HG03175 (cell line): ENCODE data around the gene MCF2L.

ENCODE experiments used
- ATAC-seq: cut with Tn5 transposase; IDR thresholded peaks from one replicate; pipeline ENCODE4 v1.9.1; 2021; ENCODE audit warnings: mild to moderate bottlenecking, moderate library complexity; ENCODE audit not compliant: unreplicated experiment

Gene MCF2L

DNA sequence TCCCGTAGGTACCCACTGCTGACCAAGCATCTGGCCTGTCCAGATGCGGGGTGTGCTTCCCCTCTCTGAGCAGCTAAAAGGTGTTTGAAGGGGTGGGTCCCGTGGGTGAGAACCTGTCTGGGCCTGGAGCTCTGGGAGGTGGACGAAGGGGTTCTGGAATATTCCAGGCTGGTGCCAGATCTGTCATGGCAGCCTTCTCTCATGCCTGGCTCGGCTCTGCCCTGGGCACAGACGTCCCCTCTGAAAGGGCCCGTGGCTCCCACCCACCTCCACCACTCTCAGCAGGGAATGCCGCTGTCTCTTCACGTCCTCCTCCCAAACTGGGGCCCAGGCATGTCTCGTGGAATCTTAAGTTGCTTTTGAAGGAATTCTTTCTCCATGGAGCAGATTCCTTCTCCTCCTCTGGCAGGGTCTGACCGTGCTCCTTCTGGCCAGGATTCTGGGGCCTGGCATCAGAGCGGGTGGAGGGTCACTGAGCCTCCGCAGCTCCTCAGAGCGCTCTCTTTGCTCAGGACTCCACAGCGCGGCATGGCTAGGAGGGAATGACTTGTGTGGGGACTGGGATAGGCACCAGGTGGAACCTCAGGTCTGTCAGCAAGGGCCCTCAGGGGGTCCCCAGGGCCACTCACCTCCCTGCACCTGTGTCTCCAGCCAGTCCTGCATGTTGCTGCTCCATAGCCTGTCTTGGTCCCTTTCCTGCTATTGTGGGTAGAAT, 5.9 kb upstream of the MCF2L start:
- no peak for ATAC-seq

DNA sequence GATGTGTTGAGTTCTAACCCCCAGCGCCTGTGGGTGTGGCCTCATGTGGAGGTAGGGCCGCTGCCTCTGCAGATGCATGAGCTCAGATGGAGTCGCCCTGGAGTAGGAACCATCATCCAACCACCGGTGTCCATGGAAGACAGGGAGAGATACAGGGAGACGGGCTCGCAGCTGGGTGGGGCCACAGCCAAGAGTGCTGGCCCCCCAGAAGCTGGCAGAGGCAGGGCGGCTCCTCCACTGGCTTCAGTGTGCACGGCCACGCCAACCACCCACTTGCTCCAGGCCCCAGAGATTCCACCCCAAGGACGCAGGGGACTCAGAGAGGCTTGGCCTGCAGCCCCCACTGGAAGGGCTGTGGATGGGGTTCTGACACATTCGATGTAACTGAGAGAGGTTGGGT, 5.4 kb upstream of the MCF2L start:
- no peak for ATAC-seq

DNA sequence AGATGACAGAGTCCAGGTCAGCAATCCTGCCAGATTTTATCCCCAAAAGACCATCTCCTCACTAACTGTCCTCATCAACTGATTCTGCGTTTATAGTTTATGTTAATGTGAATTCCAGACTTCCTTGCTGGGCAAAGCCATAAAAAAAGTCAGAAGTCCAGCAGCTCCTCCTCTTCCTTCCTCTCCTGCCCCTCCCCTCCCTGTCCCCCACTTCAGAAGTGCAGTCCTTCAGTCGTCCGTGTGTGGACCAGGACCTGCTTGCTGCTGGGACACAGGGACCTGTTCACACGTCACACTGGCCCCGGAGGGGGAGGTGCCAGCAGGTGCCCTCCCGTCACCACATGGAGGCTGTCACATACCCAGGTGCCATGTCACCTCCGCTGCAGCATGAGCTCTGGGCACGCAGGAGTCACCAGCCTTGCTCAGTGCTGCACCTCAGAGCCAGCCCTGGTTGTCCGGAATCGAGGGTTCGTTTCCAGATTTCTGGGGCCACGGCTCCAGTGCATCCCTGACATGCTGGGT, 4.0 kb upstream of the MCF2L start:
- no peak for ATAC-seq

DNA sequence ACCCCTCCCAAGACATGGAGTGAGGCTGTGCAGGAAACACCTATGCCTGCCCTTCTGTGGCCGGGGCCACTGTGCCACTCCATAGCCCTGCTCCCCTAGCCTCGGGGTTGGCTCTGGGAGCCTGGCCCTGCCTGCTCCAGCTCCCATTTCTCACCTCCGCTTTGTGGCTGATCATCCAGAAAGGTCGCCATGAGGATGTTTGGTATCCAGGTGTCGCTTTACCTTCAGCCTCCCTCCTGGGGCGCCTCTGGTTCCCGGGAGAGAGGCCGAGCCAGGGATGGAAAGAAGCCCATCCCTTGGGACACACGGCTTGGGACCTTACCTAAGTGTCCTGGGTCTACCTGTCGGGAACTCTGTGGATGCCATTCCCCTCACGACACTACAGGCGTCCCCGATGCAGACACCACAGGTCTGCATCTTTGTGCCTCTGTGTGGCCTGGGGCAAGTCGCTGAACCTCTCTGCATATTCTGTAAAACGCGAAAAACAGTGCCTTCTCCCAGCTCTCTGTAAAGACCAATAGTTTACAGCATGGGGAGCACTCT, 3.4 kb upstream of the MCF2L start:
- no peak for ATAC-seq

DNA sequence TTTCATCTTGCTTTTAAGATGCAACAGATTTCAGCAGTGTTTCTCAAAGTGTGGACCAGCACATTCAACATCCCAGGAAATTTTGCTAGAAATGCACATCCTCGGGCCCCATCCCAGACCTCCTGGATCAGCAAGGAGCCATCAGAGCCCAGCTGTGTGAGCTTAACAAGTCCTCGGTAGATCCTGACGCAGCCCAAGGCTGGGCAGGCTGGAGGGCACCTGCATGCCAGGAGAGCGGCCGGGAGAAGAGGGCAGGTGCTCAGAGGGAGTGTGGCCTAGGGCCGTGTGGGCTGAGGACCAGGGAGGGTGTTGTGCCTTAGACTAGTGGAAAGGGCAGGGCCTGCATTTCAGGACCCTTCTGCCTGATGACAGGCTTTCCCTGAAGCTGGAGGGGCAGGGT, 2.2 kb upstream of the MCF2L start:
- ATAC-seq: no peak

DNA sequence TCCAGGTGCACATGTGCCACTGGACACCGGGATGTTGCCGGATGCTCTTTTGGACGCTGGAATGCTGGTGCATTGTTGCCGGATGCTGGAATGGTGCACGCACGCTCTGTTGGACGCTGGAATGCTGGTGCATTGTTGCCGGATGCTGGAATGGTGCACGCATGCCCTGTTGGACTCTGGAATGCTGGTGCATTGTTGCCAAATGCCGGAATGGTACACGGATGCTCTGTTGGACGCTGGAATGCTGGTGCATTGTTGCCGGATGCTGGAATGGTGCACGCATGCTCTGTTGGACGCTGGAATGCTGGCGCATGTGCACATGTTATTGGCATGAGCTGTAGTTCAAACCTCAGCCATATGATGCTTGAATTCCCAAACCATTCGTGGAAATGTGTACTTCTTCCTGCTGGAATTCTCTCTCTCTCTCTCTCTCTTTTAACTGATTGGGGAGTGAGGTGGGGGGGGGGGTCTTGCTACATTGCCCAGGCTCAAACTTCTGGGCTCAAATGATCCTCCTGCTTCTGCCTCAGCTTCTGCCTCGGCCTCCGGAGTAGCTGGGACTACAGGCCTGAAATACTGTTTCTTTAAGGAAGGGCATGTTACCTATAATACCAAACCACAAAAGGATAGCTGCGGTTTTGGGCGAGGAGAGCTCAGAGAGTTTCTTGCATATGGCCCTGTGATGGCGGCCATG, 1.2 kb upstream of the MCF2L start:
- no peak for ATAC-seq

DNA sequence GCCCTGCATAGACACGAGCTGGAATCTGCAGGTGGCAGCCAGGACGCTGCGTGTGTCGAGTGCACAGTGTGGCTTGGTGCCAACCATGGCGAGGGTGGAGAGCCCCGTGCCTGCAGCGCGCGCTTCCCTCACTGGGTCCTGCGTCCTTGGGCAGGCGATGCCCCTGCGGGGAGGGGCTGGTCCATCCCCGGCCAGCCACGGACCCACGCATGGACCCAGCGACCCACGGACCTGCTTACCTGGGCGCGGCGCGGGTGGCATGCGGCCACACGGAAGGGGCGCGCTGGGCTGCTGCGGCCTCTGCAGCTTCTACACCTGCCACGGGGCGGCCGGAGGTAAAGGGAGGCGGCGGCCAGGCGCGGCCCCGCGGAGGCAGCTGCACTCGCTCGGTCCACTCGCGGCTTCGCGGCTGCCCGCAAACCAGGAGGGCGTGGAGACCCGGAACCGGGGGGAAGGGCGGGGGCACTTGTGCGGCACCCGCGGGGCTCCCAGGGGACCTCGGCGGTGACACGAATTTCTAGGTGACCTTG, 569 bp upstream of the MCF2L start:
- peak; percentile 48 for ATAC-seq

DNA sequence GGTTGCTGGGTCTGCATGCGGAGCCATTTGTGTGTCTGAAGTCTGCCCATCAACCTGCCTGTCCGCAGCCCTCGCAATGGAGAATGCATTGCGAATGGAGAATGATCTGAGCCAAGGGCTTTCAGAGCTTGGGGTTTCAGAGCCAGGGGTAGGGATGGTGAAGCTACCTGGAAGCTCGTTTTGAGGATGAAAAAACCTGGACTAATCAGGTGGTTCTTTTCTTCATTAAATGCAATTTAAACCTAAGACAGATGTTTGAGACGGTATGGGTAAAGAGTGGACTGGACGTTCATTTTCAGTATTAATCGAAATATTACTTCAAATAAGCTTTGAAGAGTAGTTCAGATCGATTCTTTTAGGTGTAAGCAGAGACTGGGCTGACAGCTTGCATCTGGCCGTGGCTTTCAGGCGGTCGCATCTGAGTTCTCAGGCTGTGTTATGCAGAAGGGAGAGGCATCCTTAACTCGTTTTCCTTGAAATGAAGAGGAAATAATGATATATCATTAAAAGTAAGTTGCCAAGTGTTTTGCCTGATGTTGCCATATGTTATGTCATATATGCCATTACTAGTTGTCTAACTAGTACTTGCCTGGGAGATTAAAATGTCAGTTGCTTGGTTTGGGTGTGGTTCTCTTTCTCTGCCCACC, 801 bp downstream of the MCF2L start:
- ATAC-seq: no peak

DNA sequence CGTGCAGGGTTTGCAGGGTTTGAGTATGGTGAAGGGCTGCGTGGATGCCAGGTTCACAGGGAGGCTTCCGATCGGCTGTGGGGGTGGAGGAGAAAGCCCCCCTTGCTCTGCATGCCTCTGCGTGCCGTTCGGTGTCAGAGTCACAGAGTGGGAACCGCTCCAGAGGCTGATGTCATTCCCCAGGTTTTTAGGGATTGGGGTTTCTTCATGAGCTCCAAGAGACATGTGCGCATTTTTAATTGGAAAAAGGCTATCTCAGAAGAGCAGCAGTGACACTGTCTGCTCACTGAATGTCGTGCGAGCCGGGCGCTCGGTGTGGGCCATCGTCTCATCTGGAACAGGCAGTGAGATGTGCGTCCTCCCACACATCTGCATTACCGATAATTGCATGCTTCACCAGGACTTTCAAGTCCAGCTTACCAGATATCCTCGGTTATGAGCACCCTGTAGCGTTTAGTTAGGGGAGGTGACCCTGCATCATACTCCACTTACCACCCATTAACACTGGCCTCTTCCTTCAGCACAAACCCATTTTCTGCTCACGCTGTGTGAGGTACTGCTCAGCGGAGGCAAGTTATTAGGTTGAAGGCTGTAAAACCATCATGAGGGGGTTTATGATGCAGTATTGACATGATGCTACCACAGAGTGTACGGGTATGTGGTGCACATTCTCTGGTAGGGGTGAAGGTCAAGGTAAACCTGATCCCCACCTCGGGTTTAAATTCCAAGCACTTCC, 1.7 kb downstream of the MCF2L start:
- no peak for ATAC-seq

DNA sequence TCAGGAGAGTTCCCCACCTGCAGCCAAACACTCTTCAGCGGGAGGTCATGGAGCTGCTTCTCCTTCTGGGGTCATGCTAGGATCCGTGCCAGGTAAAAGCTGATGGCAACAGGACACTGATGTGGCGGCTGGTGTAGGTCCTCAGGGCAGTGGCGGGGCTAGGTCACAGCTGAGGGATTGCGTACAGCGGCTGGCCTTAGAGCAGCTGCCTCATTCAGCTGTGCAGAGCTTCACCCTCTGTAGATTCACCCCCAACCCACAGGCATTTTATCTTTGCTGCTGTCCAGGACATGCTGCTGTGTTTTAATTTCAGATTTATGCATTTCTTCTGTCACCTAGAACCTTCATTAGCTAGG, 2.3 kb downstream of the MCF2L start:
- no peak for ATAC-seq

DNA sequence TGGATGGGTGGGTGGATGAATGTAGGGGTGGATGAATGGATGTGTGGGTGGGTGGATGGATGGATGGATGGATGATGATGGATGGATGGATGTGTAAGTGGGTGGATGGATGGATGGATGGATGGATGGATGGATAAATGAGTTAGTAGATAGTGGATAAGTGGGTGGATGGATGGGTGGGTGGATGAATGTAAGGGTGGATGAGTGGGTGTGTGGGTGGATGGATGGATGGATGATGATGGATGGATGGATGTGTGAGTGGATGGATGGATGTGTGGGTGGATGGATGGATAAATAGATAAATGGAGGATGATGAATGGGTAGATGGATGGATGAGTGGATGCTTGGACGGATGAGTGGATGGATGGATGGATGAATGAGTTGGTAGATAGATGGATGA, 3.2 kb downstream of the MCF2L start:
- ATAC-seq: no peak

DNA sequence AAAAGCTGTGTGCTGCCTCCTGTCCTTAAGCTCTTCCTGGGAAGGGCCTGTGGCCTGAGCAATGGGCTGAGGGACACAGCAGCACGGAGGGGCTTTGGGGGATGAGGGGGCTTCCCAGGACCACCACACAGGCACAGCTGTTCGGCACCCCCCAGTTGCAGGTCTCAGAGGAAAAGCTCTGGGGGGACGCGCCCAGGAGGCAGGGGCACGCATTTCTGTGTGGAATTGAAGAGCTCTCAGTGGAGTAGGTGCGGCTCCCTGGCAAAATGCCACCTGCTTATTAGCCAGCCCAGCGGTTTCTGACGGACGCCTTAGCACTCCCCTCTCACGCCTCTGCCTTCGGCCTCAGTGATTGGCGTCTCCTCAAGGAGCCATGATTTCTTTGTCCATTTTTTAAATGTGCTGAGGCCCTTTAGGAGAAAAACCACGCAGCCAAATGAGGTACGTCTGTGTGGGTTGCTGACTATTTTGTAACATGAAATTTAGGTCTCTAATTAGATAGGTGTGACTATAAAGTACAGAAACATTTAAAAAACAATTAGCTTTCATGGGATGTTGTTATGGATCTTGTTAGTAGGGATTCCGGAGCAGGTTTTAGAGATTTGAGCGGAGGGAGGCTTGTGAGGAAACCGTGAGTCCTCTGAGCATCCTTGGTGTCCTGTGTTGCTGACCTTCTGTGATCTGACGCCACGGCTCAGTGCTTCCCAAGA, 4.0 kb downstream of the MCF2L start:
- ATAC-seq: no peak

DNA sequence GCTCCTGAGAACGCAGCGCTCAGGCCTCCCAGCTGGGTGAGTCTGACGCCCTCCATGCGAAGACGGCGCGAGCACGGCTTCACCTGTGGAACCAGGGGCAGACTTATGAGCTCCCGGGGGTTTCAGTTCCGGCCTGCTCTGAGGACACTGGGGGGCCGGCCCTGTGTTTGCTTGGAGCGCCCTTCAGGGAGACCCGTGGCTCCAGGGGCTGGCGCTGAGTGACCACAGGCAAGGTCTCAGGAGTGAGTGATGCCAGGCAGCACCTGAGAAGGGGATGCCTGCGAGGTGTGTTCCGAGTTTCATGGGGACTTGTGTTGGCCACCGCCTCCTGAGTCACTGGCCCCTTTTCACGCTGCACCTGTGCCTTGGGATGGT, 4.5 kb downstream of the MCF2L start:
- ATAC-seq: no peak

DNA sequence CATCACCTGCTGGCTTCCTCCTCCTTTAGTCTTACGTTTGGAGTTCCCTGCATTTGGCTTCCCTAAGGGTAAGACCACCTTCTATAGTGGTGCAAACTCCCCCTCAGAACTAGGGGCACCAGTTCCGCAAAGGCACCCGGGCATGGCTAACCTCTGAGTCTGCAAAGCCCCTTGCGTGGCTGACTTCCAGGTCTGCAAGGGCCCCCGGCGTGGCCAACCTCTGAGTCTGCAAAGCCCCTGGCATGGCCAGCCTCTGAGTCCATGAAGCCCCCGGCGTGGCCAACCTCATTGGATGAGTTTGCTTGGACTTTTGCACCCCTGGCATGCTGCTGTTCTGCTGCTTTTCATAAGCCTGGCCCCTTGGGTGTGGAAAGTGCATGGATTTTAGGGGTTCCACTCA, 5.1 kb downstream of the MCF2L start:
- no peak for ATAC-seq

DNA sequence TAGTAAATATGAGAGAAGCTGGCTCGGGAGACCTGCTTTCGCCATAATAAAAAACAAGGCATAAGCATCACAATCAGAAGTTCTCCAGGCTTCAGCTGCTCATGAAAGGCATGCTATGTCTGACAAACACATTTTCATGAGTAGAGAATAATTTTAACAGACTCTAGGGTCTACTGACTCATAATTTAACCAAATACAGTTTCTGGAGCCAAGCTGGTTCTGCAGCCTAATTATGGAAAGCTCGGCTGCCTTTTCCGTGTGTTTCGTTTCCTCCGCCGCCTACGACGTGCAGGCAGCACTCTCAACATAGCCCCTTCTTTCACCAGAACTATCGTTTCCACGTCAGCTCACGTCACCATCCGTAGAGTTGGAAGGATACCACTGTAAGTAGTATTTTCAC, 5.7 kb downstream of the MCF2L start:
- ATAC-seq: no peak

DNA sequence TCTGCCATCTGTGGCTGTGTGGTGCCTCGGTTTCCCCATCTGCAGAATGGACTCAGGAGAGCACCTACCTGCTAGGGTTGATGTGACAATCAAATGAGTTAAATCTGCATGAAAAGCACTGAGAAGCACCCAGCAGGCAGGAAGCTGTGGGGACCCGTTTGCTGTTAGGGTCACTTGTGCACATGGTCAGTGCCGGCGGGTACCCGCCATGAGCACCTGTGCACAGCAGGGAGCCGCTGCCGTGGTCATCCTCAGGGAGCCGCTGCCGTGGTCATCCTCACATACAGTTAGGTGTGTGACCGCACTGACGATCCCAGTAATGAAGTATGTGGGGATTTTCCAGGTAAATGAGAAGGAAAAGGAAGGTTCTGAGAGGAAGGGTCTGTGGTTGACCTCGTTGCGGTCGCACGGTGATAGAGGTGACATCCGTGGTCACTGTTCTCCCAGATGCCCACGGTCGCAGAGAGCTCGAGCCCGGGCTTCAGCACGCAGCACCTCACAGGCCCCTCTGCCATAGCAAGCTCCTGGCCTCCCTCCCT, 6.5 kb downstream of the MCF2L start:
- ATAC-seq: no peak

DNA sequence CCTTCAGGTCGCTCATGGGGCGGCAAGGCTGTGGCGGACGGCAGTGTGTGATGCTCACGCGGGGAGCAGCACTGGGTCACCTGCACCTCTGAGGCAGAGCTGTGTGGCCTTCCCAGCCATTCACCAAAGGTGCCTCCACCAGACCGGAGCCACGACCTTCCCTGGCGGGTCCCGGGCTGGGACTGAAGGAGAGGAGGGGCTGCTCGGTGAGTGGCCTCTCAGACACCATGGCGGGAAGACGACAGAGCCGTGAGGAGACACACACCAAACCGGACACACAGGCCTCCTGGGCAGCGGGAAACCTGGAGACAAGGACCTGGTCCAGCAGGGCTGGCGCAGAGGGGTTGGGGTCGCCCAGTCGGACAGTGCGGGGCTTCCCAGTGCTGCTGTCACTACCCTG, 7.5 kb downstream of the MCF2L start:
- no peak for ATAC-seq

DNA sequence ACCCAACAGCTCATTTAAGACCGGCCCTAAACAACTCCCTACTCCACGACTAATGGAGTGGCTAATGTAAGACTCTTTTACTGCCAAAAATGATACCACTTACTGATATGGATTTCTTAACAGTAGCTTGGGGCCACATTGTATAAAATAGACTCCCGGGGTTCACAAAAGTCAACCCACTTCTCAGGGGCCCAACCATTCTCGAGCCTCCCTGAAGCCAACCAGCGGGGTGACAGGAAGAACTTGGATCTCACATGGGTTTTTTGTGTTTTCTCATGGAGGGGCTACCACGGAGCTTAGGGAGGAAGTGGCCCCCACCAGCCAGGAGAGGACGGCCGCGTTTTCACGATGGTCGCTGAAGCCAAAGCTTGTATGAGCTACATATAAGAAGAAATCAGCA, 8.1 kb downstream of the MCF2L start:
- no peak for ATAC-seq

DNA sequence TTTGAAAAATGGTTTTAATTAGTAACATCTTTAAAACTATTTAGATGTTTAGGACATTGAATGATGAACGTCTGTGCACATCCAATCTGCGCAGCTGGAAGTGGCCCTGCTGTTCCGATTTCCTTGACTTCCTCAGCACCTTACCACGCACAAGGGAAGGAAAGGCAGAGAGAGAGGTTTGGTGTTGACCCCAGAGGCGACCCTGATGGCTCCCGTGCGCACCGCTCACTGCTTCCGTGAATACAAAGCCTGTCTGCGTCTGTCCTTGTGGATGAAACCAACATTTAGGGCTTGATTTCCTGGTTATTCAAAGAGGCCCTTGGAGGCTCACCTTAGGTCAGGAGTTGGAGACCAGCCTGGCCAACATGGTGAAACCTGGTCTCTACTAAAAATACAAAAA, 8.5 kb downstream of the MCF2L start:
- no peak for ATAC-seq
